ENCODE results near the gene SCN3A.

GRCh38 chr2:165192729-165193128 is 11.1 kb downstream of the SCN3A start:
- TF ChIP-seq POLR2A (IDR thresholded peaks at IDR 0.05), result no peak
- TF ChIP-seq CTCF (IDR thresholded peaks at IDR 0.05), result no peak
- no peak for TF ChIP-seq POLR2AphosphoS5 (IDR thresholded peaks at IDR 0.05)

Data from stomach (tissue), 4 donors.